ENCODE data around the gene MRPL49. TPM values are rescaled to one million over a fixed set of nuclear protein-coding genes. Genes with fewer than 3 reads are reported as not detected.

Gene MRPL49
- total and polyA plus RNA-seq, 9 of the 15 experiments (the other 6 are each of a cell fraction or from before 2014, with no cell fraction given), result 74.3 to 132 (median 91.2) TPM

DNA sequence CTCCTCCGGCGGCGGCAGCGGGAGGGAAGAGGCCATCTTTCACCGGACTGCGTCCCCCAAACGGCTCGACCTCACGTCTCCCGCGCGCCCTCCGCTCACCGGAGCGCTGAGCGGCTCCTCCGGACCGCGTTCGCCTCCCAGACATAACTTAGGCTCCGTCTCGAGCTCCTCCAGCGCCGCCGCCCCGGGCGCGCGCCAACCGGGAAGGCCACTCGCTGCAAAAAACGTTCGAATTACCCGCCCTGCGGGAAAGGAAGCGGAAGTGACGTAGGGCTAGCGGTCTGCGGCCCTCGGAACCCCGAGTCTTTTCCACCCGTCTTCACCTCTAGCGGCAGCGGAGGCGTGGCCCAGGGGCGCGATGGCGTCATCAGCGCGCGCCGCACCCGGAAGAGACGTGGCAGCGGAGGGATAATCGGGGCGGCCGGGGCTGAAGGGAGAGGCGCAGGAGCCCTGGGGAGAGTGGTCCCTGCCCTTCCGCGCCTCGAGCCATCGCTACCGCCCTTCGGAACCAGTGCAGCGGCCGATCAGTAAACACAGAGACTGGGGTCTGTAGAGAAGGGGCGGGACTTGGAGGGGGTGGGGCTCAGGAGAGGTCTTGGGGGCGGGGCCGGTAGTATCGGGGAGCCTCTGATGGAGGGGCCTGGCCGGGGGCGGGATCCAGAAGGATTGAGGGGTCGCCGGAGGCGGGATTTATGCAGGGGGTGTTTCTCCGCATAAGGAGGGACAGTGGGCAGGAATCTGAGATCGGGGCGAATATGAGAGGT is 38.1 kb upstream of the MRPL49 start, which contains the start of the genes CDCA5 and ZFPL1:
Gene CDCA5, minus strand, starts transcription at position 207 of the 764 bp plus-strand sequence. Its CDS starts 62 bp downstream, at position 145.
Gene ZFPL1, plus strand, starts transcription at position 389 of the 764 bp plus-strand sequence. CDS start 477 bp downstream, outside the sequence.
- CTCF ChIA-PET (ENCODE audit: low intra/inter-chr PET ratio), result interaction anchor here (1.4 kb wide), 1 partner anchor 71 kb away, joined by 3 read pairs; no protein-coding TSS in a partner anchor
- no TSS peak for BruUV-seq (replicated peaks)
- in situ Hi-C loops (cut with MboI), result no loop called here
- H3K36me3 ChIP-seq (ENCODE audit: control insufficient read depth, insufficient read depth, low read length), result peaks cover 82% of the 10 kb centered on the region
- H3K9me1 ChIP-seq (ENCODE audit: control insufficient read depth, insufficient read depth, low read length), result no peaks in the 10 kb centered on the region
- intact Hi-C loops (cut with micrococcal nuclease), result loop anchor here (5.0 kb wide), 1 partner anchor 57 kb away; the partner anchor contains the start of gene SNX15
- peak; percentile 97 to 98 (median 97) for DNase-seq (ENCODE audit: extremely low read depth in 1 of 4, low spot score in 3 of 4)
- H4K20me1 ChIP-seq (replicated peaks; ENCODE audit: control insufficient read depth, insufficient read depth, low read length), result no peaks in the 10 kb centered on the region; the same call in 1 of the 2 replicates
- ATAC-seq, result peak; percentile 93
- peak within 1 kb of the TSS; percentile 89 for H2AFZ ChIP-seq (ENCODE audit: low read depth, low read length)
- peaks cover 58% of the 10 kb centered on the region for H3K79me2 ChIP-seq (ENCODE audit: control insufficient read depth, insufficient read depth, low read length)
- H3K9me3 ChIP-seq (replicated peaks; ENCODE audit: control insufficient read depth, insufficient read depth, low read depth, low read length), result no peaks in the 10 kb centered on the region
- H3K4me1 ChIP-seq (replicated peaks in 1 of 2; ENCODE audit: control insufficient read depth in 2 of 2, insufficient read depth in 2 of 2, low read length in 2 of 2), result peaks cover 20 to 22% of the 10 kb centered on the region in 2 experiments
- peak within 1 kb of the TSS; percentile 81 for H3K4me3 ChIP-seq
- FAIRE-seq, result peak; percentile 96
- H3K27me3 ChIP-seq (ENCODE audit: control insufficient read depth in 2 of 2, insufficient read depth in 2 of 2, low read length in 2 of 2), result no peaks in the 10 kb centered on the region; a peak in 1 of 5 replicates
- peak within 1 kb of the TSS; percentile 96 for H3K9ac ChIP-seq (ENCODE audit: insufficient read depth in 1 of 2, low read depth in 2 of 2, low read length in 2 of 2)
- peak within 1 kb of the TSS; percentile 90 for H3K27ac ChIP-seq (ENCODE audit: extremely low read depth, low read depth, low read length)
- WGBS (ENCODE audit: insufficient coverage, low coverage, missing lambda C conversion rate), result under 1% methylated on average over 62 of the region's 79 CpGs
- POLR2A ChIA-PET, result interaction anchor here (0.7 to 1.8 kb wide), 5 partner anchors 8 to 58 kb away, joined by 3 to 7 read pairs (median 4); partner anchors contain the start of gene SNX15
- peak within 1 kb of the TSS; percentile 98 for H3K4me2 ChIP-seq (ENCODE audit: insufficient read depth, low read length)
- TF ChIP-seq TFE3 (CRISPR knock-in tag; IDR thresholded peaks at IDR 0.05) (no peak), FOXJ2 (tag; IDR thresholded peaks at IDR 0.05) (peak; percentile 59; the same call in 1 of the 2 replicates), ELF1 (tag; IDR thresholded peaks at IDR 0.05) (peak; percentile 99), TAF1 (IDR thresholded peaks at IDR 0.05; ENCODE audit: control insufficient read depth, extremely low read depth, insufficient read depth, low read length, severe bottlenecking) (peak; percentile 80), CHD2 (IDR thresholded peaks at IDR 0.05; ENCODE audit: low read depth, low read length) (peak; percentile 52), KDM5B (IDR thresholded peaks at IDR 0.05; ENCODE audit: insufficient replicate concordance, low read depth, low read length) (peak; percentile 75), E2F6 (IDR thresholded peaks at IDR 0.05; ENCODE audit: borderline replicate concordance in 1 of 2, extremely low read depth in 1 of 2, insufficient read depth in 1 of 2, insufficient read length in 1 of 2, low read depth in 1 of 2, low read length in 1 of 2, poor library complexity in 1 of 2, severe bottlenecking in 1 of 2) (peak in 1 of 2 experiments; percentile 43), KLF13 (tag; IDR thresholded peaks at IDR 0.05; ENCODE audit: borderline replicate concordance, low read depth) (peak; percentile 91), CBFB (CRISPR knock-in tag; IDR thresholded peaks at IDR 0.05) (peak; percentile 71; the same call in 1 of the 2 replicates), MTA3 (IDR thresholded peaks at IDR 0.05; ENCODE audit: borderline replicate concordance) (peak; percentile 58), IRF1 (CRISPR knock-in tag; IDR thresholded peaks at IDR 0.05; ENCODE audit: borderline replicate concordance) (no peak), MED1 (CRISPR knock-in tag; IDR thresholded peaks at IDR 0.05; ENCODE audit: borderline replicate concordance) (no peak), ZBTB2 (IDR thresholded peaks at IDR 0.05) (0 out of 2 replicates have a peak, but pooled peaks have one; percentile 18), TEAD2 (tag; IDR thresholded peaks at IDR 0.05) (no peak)
